ENCODE results near the gene NDUFB2.

The NDUFB2 gene

DNA sequence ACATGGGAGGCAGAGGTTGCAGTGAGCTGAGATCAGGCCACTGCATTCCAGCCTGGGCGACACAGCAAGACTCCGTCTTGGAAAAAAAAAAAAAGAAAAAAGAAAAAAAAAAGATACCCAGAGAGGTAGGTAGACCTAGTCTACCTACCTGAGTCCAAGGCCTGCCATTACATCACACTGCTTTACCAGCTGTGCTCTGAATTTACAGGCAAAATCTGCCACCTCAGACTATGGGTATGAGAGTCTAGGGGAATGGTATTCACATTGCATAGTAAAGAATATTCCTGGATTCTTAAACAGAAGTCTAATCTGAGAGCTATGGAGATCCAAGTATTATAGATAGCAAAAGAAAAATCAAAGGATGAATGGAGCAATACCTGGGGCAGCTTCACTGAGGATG, 50.2 kb downstream of the NDUFB2 start:
- CTCF ChIA-PET, result interaction anchor here (1.5 kb wide), 1 partner anchor 20 kb away, joined by 4 read pairs; no protein-coding TSS in a partner anchor
- Mint-ChIP-seq H3K9me3 (no peaks in the 10 kb centered on the region), H3K36me3 (peaks cover 9% of the 10 kb centered on the region), H3K4me1 (no peaks in the 10 kb centered on the region), H3K27ac (no peak overlapping the region), H3K27me3 (no peaks in the 10 kb centered on the region), H3K4me3 (no peak overlapping the region)
- DNase-seq, result no peak

DNA sequence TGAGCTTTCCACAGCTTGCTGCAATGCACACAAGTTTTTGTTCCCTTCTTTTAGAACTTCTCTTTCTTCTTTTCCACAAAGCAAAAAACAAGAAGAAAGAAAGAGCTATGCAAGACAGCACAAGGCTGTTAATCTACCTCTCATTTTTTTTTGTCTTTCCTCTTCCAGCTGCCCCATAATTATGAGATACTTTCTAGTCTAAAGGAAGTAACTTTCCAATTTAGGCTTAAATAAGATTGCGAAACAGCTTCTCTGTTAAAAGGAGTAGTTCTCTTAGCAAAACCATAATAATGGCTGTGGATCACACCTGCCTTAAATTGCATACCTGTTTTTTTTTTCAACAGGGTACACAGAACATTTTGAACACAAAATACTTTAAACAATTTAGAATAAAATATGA, 56.0 kb downstream of the NDUFB2 start:
- H3K36me3 Mint-ChIP-seq, result no peaks in the 10 kb centered on the region
- H3K9me3 Mint-ChIP-seq, result no peaks in the 10 kb centered on the region
- no peak overlapping the region for H3K4me3 Mint-ChIP-seq
- no peaks in the 10 kb centered on the region for H3K4me1 Mint-ChIP-seq
- CTCF ChIA-PET, result no interaction called here
- no peaks in the 10 kb centered on the region for H3K27me3 Mint-ChIP-seq
- H3K27ac Mint-ChIP-seq, result no peak overlapping the region
- no peak for DNase-seq

DNA sequence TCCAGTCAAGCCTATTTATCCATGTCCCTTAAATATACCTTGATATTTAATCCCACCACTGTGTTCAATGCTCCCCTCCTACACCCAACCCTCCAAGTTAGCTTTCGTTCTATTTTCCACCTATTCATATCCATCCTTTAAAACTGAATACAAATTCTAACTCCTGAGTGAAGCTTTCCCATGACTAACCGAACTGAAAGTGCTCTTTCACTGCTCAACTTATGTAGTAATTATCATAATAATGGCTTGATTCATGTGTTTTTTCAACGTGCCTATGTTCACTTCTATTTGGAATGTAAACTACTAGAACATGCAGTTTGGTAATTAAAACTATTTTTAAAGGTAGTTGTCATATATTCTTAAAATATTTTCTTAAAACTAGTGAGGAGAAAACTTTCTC, 58.0 kb downstream of the NDUFB2 start:
- DNase-seq, result no peak
- Mint-ChIP-seq H3K4me1 (no peaks in the 10 kb centered on the region), H3K9me3 (peaks cover 1% of the 10 kb centered on the region), H3K27me3 (no peaks in the 10 kb centered on the region), H3K4me3 (no peak overlapping the region), H3K27ac (no peak overlapping the region), H3K36me3 (peaks cover 1% of the 10 kb centered on the region)
- CTCF ChIA-PET, result no interaction called here

All from activated naive CD4-positive, alpha-beta T cell treated with anti-CD3 and anti-CD28 coated beads, Interleukin-2, amount 10 ng/mL, durations not matched to agents 7 days and 5 days (primary cell).